HCT116 (cell line): ENCODE measurements around the gene TES. TPM values are rescaled to one million over a fixed set of nuclear protein-coding genes. Genes with fewer than 3 reads are reported as not detected.

Source experiments
- ATAC-seq: fragments of 200-7000 bp; cut with Tn5 transposase; 2 replicates; pipeline ENCODE4 v1.9.1; 2020; ENCODE audit warnings: mild to moderate bottlenecking, moderate library complexity
- BruUV-seq: library from RNA; stranded (reverse); fragments of 400-500 nt; replicated peaks from 2 replicates; lab custom pipeline; 2021; lab: Mats Ljungman, UMichigan
- CTCF ChIA-PET: fragments of 300-600 bp; sonication (Branson Sonifier 250); formaldehyde crosslinking; loops from one replicate; lab custom pipeline; 2021; ENCODE audit warnings: antibody characterized with exemption; lab: Charles Lee
- POLR2A ChIA-PET: fragments of 300-600, 350-600 bp; sonication (Branson Sonifier 250); formaldehyde crosslinking; loops from one replicate; lab custom pipeline; 2021; ENCODE audit warnings: antibody characterized with exemption; lab: Charles Lee
- RAD21 ChIA-PET, 2 experiments: fragments of 300-600 bp; sonication (Branson Sonifier 250); formaldehyde crosslinking; loops; one replicate each; lab custom pipeline; 2023; ENCODE audit warnings: low total read pairs in 2 of 2; ENCODE audit not compliant: uncharacterized antibody in 2 of 2, unreplicated experiment in 2 of 2, low non-redundant PET in 1 of 2; lab: Charles Lee
- DNase-seq: peaks from one replicate; pipeline ENCODE4 v3.0.0-alpha.2; 2010; ENCODE audit warnings: low read depth, low spot score
- H2AFZ ChIP-seq: fragments of 200-600 bp; shearing (Covaris generic), sonication (generic); 2 replicates; pipeline ENCODE4 v1.6.1; 2017; ENCODE audit warnings: low read depth, mixed run types, mixed read lengths, antibody characterized with exemption, low read length; ENCODE audit not compliant: poor library complexity, severe bottlenecking
- H3K27ac ChIP-seq: 2 replicates; pipeline ENCODE4 v1.5.1; 2012; ENCODE audit warnings: low read depth, low read length
- H3K27me3 ChIP-seq: fragments of 200-600 bp; sonication (generic); 2 replicates; pipeline ENCODE4 v1.6.1; 2016; ENCODE audit warnings: mixed run types, low read length, mixed read lengths; ENCODE audit not compliant: insufficient read depth
- H3K36me3 ChIP-seq, 2 experiments: fragments of 200-500 bp in 1 of 2; fragments of 200-600 bp in 1 of 2; sonication (Bioruptor generic) in 1 of 2; sonication (generic) in 1 of 2; 2 replicates each; pipeline versions ENCODE4 v1.5.1 to v1.6.1; 2014 to 2016; ENCODE audit warnings: low read length in 2 of 2, inconsistent platforms in 1 of 2, mixed read lengths in 1 of 2, mixed run types in 1 of 2; ENCODE audit not compliant: insufficient read depth in 2 of 2, control insufficient read depth in 1 of 2
- H3K4me1 ChIP-seq, 2 experiments: fragments of 200-600 bp in 1 of 2; sonication (generic) in 1 of 2; 2 replicates each; pipeline versions ENCODE4 v1.5.1 to v1.6.1; 2012 to 2017; ENCODE audit warnings: low read length in 2 of 2, inconsistent platforms in 1 of 2, mild to moderate bottlenecking in 1 of 2, mixed read lengths in 1 of 2, mixed run types in 1 of 2, moderate library complexity in 1 of 2; ENCODE audit not compliant: insufficient read depth in 2 of 2, control insufficient read depth in 1 of 2
- H3K4me2 ChIP-seq: fragments of 200-600 bp; sonication (generic); 2 replicates; pipeline ENCODE4 v1.6.1; 2017; ENCODE audit warnings: mixed run types, low read length, mixed read lengths
- H3K4me3 ChIP-seq, 2 experiments: fragments of 200-600 bp in 1 of 2; sonication (generic) in 1 of 2; replicated peaks in 1 of 2; 2 replicates each; pipeline ENCODE4 v1.5.1; 2011 to 2016; ENCODE audit warnings: low read length in 2 of 2, control low read depth in 1 of 2, low read depth in 1 of 2, mild to moderate bottlenecking in 1 of 2, mixed read lengths in 1 of 2, mixed run types in 1 of 2
- H3K79me2 ChIP-seq: fragments of 200-600 bp; sonication (generic); 2 replicates; pipeline ENCODE4 v1.6.1; 2017; ENCODE audit warnings: mild to moderate bottlenecking, mixed run types, low read length, moderate library complexity, mixed read lengths; ENCODE audit not compliant: insufficient read depth
- H3K9ac ChIP-seq: fragments of 200-600 bp; sonication (generic); 2 replicates; pipeline ENCODE4 v1.6.1; 2016; ENCODE audit warnings: low read length, mixed read lengths
- H3K9me2 ChIP-seq: fragments of 200-600 bp; sonication (generic), shearing (Covaris generic); 2 replicates; pipeline ENCODE4 v1.6.1; 2017; ENCODE audit warnings: mixed run types, mild to moderate bottlenecking, moderate library complexity; ENCODE audit not compliant: insufficient read depth
- H3K9me3 ChIP-seq, 2 experiments: fragments of 200-500 bp in 1 of 2; fragments of 200-600 bp in 1 of 2; sonication (Bioruptor generic) in 1 of 2; sonication (generic) in 1 of 2; 2 replicates each; pipeline ENCODE4 v1.6.1; 2014 to 2017; ENCODE audit warnings: low read length in 2 of 2, mixed read lengths in 2 of 2, inconsistent platforms in 1 of 2, low read depth in 1 of 2, mild to moderate bottlenecking in 1 of 2, mixed run types in 1 of 2, moderate library complexity in 1 of 2; ENCODE audit not compliant: control insufficient read depth in 1 of 2, insufficient read depth in 1 of 2
- H4K20me1 ChIP-seq: fragments of 200-600 bp; sonication (generic), shearing (Covaris generic); 2 replicates; pipeline ENCODE4 v1.6.1; 2017; ENCODE audit warnings: mixed run types, mild to moderate bottlenecking, moderate library complexity; ENCODE audit not compliant: insufficient read depth
- CEBPB ChIP-seq: IDR thresholded peaks from 2 replicates; pipeline ENCODE4 v1.6.1; 2012; ENCODE audit warnings: low read depth
- EGR1 ChIP-seq: IDR thresholded peaks from 2 replicates; pipeline ENCODE4 v1.6.1; 2012; ENCODE audit warnings: low read depth
- EZH2phosphoT487 ChIP-seq: fragments of 200-600 bp; IDR thresholded peaks from 2 replicates; pipeline ENCODE4 v1.6.1; 2018; ENCODE audit warnings: antibody characterized with exemption, borderline replicate concordance
- JUND ChIP-seq: IDR thresholded peaks from 2 replicates; pipeline ENCODE4 v1.6.1; 2012
- POLR2AphosphoS5 ChIP-seq: IDR thresholded peaks from 2 replicates; pipeline ENCODE4 v1.6.1; 2011; ENCODE audit warnings: mild to moderate bottlenecking, low read depth, low read length, moderate library complexity
- REST ChIP-seq: IDR thresholded peaks from 2 replicates; pipeline ENCODE4 v1.6.1; 2012; ENCODE audit warnings: low read depth
- SIN3A ChIP-seq: IDR thresholded peaks from 2 replicates; pipeline ENCODE4 v1.6.1; 2012; ENCODE audit warnings: low read depth
- SP1 ChIP-seq: IDR thresholded peaks from 2 replicates; pipeline ENCODE4 v1.6.1; 2012; ENCODE audit warnings: low read depth
- YY1 ChIP-seq: IDR thresholded peaks from 2 replicates; pipeline ENCODE4 v1.6.1; 2011; ENCODE audit warnings: low read length, low read depth, moderate library complexity, mild to moderate bottlenecking; ENCODE audit not compliant: insufficient replicate concordance; ENCODE audit errors: extremely low read depth
- intact Hi-C: fragments of 100-400 bp; cut with micrococcal nuclease; formaldehyde crosslinking; loops from 2 replicates; pipeline ENCODE4 v1.10.0; 2022
- total RNA-seq: library from RNA; stranded (reverse); gene quantifications from one replicate; pipeline ENCODE4 v1.2.1, GENCODE V29; 2021; ENCODE audit not compliant: unreplicated experiment
- TF ChIP-seq, protein P1 (sequence below), 3 experiments: fragments of 200-600 bp in 1 of 3; sonication (generic) in 1 of 3; IDR thresholded peaks in 2 of 3; conservative IDR thresholded peaks in 1 of 3; 2 replicates each; pipeline ENCODE4 v1.5.1; 2012 to 2017; ENCODE audit warnings: low read depth in 2 of 3, low read length in 2 of 3, antibody characterized with exemption in 1 of 3, borderline replicate concordance in 1 of 3, control low read depth in 1 of 3, mild to moderate bottlenecking in 1 of 3, mixed read lengths in 1 of 3, mixed run types in 1 of 3, moderate library complexity in 1 of 3; ENCODE audit not compliant: insufficient read depth in 1 of 3
- TF ChIP-seq, protein P2 (sequence below): IDR thresholded peaks from 2 replicates; pipeline ENCODE4 v1.6.1; 2011; ENCODE audit warnings: mild to moderate bottlenecking, low read length, moderate library complexity; ENCODE audit not compliant: insufficient replicate concordance; ENCODE audit errors: extremely low read depth

Gene TES
- total RNA-seq, 1 experiment from 2014 or later = 129 TPM

DNA sequence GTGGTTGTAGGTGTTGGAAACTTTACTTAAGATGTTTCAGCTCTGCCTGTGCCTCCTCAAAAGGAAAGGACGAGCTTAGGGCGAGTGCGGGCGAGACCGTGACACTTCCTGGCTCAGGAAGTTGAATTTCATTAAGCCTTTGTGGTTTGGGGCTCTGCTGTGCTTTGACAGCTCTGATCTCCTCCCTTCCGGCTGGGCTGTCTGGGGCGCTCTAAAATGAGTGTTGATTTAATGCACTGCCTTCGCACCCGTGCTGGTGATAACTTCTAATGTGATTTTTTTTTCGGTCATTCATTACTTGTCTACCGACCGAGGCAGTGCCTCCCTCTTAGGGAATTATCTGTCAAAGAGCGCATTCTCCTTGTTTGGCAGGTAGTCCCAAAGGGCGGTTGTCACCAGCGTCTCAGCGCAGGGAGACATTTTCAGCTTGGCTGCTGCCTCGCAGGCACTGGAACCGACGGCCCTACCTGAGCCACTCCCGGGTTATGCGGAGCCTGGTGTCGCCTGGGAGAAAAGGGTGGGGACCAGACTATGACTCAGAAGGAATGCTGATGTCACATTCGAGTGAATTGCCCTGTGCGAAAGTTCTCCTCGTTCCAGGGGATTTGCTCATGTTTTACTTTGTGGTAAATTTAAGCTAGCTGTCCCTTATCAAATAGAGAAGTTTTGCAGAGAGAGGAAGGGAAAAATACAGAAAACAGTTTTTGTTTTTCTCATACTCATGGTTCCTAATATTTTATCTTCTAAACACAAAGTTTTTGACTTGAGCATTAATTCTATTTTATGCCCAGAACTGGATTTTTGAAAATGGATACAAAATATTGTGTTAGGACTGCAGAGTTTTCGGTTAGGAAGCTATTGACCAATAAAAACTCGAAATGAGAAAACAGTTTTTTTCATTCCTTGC, 920 bp downstream of the TES start (continued):
- TF ChIP-seq, protein P1, sequence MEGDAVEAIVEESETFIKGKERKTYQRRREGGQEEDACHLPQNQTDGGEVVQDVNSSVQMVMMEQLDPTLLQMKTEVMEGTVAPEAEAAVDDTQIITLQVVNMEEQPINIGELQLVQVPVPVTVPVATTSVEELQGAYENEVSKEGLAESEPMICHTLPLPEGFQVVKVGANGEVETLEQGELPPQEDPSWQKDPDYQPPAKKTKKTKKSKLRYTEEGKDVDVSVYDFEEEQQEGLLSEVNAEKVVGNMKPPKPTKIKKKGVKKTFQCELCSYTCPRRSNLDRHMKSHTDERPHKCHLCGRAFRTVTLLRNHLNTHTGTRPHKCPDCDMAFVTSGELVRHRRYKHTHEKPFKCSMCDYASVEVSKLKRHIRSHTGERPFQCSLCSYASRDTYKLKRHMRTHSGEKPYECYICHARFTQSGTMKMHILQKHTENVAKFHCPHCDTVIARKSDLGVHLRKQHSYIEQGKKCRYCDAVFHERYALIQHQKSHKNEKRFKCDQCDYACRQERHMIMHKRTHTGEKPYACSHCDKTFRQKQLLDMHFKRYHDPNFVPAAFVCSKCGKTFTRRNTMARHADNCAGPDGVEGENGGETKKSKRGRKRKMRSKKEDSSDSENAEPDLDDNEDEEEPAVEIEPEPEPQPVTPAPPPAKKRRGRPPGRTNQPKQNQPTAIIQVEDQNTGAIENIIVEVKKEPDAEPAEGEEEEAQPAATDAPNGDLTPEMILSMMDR (IDR thresholded peaks at IDR 0.05 in 2 of 3, conservative IDR thresholded peaks at IDR 0.05 in 1 of 3; ENCODE audit: borderline replicate concordance in 1 of 3, insufficient read depth in 1 of 3, low read depth in 2 of 3, low read length in 2 of 3) = no peak
- peak; percentile 97 for TF ChIP-seq POLR2AphosphoS5

- ATAC-seq (no peak), DNase-seq (no peak)
- Histone ChIP-seq H3K27ac (peak overlapping the region; percentile 86; the same call in 1 of the 2 replicates), H2AFZ (no peak overlapping the region), H3K9ac (peak overlapping the region; percentile 90), H3K27me3 (no peaks in the 10 kb centered on the region), H3K4me3 (peak overlapping the region; percentile 76 to 91), H3K9me2 (no peaks in the 10 kb centered on the region), H3K4me1 (peaks cover 55 to 64% of the 10 kb centered on the region in 2 experiments), H3K9me3 (no peaks in the 10 kb centered on the region), H4K20me1 (no peaks in the 10 kb centered on the region), H3K36me3 (no peaks in the 10 kb centered on the region), H3K79me2 (peaks cover 64% of the 10 kb centered on the region), H3K4me2 (peak overlapping the region; percentile 82)
- ChIA-PET POLR2A (interaction anchor here (1.5 to 3.3 kb wide), 3 partner anchors 11 to 23 kb away, joined by 3 to 15 read pairs (median 4); no protein-coding TSS in a partner anchor), CTCF (interaction anchor here (1.1 kb wide), 1 partner anchor 32 kb away, joined by 3 read pairs; no protein-coding TSS in a partner anchor), RAD21 (no interaction called here)
- intact Hi-C loops = no loop called here
- BruUV-seq = TSS peak; percentile 42
- TF ChIP-seq EGR1 = no peak
- no peak for TF ChIP-seq CEBPB
- TF ChIP-seq REST = no peak
- TF ChIP-seq SP1 = no peak
- no peak for TF ChIP-seq SIN3A
- no peak for TF ChIP-seq EZH2phosphoT487
- TF ChIP-seq JUND = no peak
- no peak for TF ChIP-seq YY1
- TF ChIP-seq, protein P2, sequence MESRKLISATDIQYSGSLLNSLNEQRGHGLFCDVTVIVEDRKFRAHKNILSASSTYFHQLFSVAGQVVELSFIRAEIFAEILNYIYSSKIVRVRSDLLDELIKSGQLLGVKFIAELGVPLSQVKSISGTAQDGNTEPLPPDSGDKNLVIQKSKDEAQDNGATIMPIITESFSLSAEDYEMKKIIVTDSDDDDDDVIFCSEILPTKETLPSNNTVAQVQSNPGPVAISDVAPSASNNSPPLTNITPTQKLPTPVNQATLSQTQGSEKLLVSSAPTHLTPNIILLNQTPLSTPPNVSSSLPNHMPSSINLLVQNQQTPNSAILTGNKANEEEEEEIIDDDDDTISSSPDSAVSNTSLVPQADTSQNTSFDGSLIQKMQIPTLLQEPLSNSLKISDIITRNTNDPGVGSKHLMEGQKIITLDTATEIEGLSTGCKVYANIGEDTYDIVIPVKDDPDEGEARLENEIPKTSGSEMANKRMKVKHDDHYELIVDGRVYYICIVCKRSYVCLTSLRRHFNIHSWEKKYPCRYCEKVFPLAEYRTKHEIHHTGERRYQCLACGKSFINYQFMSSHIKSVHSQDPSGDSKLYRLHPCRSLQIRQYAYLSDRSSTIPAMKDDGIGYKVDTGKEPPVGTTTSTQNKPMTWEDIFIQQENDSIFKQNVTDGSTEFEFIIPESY = no peak
- no peak for TF ChIP-seq POLR2AphosphoS5
Measured at GRCh38 chr7:116211913-116212596, 1.7 kb downstream of the TES start.
